Cerebellar nuclear complex (tissue), 1 donor: ENCODE measurements around the gene NBAS.
"Not testable (repeated sequence)": the region's sequence is repeated elsewhere in the genome, so short reads cannot be mapped to it uniquely, and the experiment has no call there.

ENCODE experiments used
- DNase-seq, 2 experiments: peaks; one replicate each; lab custom pipeline; 2025; lab: John Stamatoyannopoulos, UW

NBAS gene

GRCh38 chr2:15527074-15527739, 33.9 kb downstream of the NBAS start:
- DNase-seq, result no peak

- no peak for DNase-seq
These were observed 39.4 kb downstream of the NBAS start for GRCh38 chr2:15521641-15522181.

DNA sequence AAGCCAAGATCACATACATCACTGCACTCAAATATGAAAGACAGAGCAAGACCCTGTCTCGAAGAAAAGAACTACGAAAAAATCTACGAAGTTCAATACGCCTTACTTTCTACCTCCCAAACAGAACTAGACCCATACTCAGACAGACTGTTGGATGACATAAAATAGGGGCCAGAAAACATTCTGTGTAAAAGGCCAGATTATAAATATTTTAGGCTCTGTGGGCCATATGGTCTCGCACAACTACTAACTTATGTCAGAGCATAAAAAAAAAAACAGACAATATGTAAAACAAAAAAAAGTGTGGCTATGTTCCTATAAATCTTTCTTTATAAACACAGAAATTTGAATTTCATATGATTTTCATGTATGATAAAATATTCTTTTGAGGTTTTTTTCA, 40.8 kb downstream of the NBAS start:
- DNase-seq, result no peak

DNA sequence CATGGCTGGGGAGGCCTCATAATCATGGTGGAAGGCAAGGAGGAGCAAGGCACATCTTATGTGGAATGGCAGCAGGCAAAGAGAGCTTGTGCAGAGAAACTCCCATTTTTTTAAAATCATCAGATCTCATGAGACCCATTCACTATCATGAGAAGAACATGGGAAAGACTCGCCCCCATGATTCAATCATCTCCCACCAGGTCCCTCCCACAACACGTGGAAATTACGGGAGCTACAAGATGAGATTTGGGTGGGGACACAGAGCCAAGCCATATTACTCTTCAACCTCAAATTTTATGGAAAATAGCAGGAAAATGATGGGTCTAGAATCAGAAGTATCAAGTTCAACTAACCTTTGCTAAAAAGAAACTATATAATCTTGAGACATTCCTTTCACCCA, 42.4 kb downstream of the NBAS start:
- not testable (repeated sequence) for DNase-seq

GRCh38 chr2:15517793-15518192, 43.3 kb downstream of the NBAS start:
- DNase-seq, result no peak

- DNase-seq, result no peak
These were observed 49.4 kb downstream of the NBAS start for GRCh38 chr2:15511686-15512085.

DNA sequence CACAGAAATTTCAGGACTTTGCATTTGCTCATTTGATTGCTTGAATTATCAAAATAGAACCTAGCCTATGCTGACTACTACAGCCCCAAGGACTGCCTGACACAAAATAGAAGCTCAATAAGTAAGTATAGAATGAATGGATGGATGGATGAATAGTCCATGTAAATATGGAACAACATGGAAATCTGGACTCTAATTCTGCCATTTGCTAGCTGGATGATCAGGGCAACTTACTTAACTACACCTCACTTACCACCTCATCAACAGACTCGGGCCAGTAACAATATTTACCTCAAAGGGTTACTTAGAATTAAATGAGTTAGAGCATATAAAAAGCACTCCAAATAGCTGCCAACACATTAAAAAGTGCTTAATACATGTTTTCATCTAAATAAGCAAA, 50.6 kb downstream of the NBAS start:
- DNase-seq, result no peak

GRCh38 chr2:15510131-15510530, 51.0 kb downstream of the NBAS start:
- DNase-seq, result no peak

DNA sequence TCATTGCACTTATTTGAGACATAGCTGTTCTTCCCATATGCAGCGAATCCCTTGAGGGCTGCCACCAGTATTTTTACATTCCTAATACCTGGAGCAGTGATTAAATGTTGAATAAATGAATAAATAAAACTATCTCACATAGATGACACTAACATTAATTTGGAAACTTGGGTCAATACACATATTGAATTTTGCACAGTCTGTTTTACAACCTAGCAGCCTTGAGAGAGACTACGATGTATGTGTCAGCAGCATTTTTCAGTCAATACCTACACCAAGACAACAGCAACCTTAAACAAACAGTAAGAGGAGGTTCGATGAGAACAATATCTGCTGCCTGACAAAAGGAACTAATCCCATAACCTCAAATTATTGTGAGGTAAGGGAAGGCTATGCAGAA, 53.4 kb downstream of the NBAS start:
- no peak for DNase-seq

GRCh38 chr2:15507061-15507460, 54.1 kb downstream of the NBAS start:
- DNase-seq, result no peak

GRCh38 chr2:15506229-15506819, 54.8 kb downstream of the NBAS start:
- no peak for DNase-seq

DNA sequence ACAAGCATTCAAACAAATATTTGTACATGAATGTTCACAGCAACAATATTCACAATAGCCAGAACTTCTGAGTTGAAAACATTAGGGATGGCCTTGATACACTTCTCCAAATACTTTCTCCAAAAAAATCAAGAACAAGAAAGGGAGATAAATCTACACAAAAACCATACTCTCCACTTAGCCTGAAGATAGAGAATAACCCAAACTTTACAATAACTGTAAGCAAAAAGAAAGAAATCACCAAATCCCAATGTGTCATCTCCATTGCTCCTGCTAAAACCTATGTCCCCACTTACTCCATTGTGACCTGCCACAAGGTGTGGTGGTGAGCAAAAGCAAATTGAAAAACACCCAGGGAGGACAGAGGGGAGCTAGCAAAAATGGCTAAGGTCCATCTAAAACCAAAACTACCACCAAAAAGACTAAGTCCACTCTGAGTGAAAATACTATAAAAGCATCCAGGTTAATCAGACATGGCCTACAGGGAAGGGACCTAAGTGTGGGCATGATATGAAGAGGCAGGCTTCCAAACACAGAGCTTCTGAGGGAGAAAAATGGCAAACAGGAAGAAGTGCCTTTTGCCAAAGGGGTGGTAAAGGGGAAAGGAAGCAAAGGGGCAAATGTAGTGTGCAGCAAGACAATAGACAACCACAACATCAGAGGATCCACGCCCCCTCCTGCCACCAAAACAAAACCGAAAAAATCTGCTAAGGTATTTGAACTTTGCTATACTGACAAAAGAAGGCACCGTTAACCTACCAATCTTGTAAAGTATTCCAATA, 56.1 kb downstream of the NBAS start:
- no peak for DNase-seq

DNA sequence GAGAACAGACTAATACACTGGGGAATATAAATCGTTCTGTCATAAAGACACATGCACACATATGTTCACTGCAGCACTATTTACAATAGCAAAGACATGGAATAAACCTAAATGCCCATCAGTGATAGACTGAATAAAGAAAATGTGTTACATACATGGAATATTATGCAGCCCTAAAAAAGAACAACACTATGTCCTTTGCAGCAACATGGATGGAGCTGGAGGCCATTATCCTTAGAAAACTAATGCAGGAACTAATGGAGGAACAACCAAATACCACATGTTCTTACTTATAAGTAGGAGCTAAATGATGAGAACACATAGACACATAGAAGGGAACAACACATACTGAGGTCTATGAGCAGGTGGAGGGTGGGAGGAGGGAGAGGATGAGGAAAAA, 61.9 kb downstream of the NBAS start:
- not testable (repeated sequence) for DNase-seq

DNA sequence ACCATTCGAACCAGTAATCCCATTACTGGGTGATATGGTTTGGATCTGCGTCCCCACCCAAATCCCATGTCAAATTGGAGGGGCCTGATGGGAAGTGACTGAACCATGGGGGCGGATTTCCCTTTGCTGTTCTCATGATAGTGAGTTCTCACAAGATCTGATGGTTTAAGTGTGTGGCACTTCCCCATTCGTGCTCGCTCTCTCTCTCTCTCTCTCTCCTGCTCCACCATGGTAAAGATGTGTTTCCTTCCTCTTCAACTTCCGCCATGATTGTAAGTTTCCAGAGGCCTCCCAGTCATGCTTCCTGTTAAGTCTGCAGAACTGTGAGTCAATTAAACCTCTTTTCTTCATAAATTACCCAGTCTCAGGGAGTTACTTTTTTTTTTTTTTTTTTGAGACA, 62.6 kb downstream of the NBAS start:
- no peak for DNase-seq

DNA sequence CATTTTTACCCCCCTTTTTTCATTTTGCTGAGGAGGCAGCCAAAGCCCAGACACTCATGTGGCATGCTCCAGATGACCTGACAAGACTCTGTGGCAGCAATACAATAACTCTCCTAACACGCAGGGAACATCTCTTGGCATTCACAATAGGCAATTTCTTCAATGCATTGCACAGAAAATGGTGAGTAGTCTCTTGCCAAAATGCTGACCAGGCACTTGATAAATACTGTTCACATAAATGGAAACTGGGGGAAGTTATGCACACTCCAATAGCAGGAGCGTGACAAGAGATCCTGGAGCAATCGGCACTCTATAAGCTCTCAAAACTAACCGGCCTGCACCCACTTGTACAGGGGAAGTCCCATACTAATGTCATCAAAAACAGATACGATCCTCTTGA, 66.3 kb downstream of the NBAS start:
- DNase-seq, result no peak

GRCh38 chr2:15492773-15493325, 68.3 kb downstream of the NBAS start:
- DNase-seq, result no peak

- DNase-seq, result no peak
These were observed 74.4 kb downstream of the NBAS start for GRCh38 chr2:15486770-15487169.

- no peak for DNase-seq
These were observed 75.2 kb downstream of the NBAS start for GRCh38 chr2:15485949-15486348.

GRCh38 chr2:15481000-15481399, 80.1 kb downstream of the NBAS start:
- no peak for DNase-seq

GRCh38 chr2:15480552-15480951, 80.6 kb downstream of the NBAS start:
- DNase-seq, result no peak

GRCh38 chr2:15472876-15473275, 88.3 kb downstream of the NBAS start:
- DNase-seq, result no peak

- no peak for DNase-seq
These were observed 89.0 kb downstream of the NBAS start for GRCh38 chr2:15472133-15472532.

DNA sequence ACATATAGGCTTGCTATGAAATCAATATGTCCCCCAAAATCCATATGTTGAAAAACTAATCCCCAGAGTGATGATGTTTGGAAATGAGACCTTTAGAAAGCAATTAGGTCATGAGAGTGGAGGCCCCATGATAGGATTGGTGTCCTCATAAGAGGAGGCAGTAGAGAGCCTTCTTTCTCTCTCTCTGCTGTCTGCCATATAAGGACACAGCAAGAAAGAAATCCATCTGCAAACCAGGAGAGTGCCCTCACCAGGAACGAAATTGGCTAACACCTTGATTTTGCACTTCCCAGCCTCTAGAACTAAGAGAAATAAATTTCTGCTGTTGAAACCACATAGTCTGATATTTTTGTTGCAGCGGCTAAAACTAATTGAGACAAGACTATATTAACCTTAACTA, 89.5 kb downstream of the NBAS start:
- DNase-seq, result no peak
